ENCODE results near the gene TEAD1.

DNA sequence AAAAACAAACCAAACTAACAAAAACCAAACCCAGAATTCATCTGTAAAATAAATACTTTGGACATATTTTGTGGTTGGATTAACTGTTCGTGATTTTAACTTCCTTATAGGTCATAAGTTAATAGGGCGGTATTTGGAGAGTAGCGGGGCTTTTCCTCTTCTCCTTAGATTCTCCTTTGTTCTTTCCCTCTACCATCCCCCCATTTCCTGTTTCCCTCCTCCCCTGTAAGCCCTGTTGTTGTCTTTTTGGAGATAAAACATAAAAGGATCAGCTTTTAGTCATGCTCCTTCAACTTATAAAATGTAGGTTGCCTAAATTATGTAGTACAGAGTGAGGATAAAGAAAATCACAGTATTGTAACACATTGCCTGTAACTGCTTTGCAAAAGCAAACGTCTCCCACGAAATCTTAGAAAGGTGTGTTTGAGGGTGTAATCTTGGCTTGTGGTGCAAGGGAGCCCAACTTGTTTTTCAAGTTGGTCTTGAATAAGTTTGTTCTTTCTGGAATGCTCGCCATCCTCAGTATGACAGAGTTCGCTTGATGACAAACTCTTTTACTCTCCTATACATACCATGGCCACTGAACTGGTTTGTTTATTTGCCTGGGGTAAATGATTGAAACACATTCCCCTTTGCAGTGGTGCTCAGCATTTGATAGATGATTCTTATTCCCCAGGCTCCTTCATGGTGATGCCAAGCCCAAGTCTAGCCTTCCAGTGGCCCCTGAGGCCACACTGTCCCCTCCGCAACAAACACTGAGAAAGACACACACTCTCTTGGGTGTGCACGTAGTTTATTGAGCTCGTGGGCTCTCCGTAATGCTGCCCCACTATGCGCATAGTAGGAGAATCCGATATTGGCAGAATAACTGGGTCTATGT, 49.4 kb downstream of the TEAD1 start:
- TF ChIP-seq, protein P1, sequence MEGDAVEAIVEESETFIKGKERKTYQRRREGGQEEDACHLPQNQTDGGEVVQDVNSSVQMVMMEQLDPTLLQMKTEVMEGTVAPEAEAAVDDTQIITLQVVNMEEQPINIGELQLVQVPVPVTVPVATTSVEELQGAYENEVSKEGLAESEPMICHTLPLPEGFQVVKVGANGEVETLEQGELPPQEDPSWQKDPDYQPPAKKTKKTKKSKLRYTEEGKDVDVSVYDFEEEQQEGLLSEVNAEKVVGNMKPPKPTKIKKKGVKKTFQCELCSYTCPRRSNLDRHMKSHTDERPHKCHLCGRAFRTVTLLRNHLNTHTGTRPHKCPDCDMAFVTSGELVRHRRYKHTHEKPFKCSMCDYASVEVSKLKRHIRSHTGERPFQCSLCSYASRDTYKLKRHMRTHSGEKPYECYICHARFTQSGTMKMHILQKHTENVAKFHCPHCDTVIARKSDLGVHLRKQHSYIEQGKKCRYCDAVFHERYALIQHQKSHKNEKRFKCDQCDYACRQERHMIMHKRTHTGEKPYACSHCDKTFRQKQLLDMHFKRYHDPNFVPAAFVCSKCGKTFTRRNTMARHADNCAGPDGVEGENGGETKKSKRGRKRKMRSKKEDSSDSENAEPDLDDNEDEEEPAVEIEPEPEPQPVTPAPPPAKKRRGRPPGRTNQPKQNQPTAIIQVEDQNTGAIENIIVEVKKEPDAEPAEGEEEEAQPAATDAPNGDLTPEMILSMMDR (IDR thresholded peaks at IDR 0.05; ENCODE audit: poor library complexity, severe bottlenecking) = no peak
- no peak for TF ChIP-seq EP300 (conservative IDR thresholded peaks at IDR 0.05; ENCODE audit: poor library complexity, severe bottlenecking)
- TF ChIP-seq EZH2 (IDR thresholded peaks at IDR 0.05; ENCODE audit: borderline replicate concordance, insufficient read depth, low read length, poor library complexity, severe bottlenecking) = no peak
- TF ChIP-seq POLR2AphosphoS5 (IDR thresholded peaks at IDR 0.05) = no peak
- TF ChIP-seq, protein P2, sequence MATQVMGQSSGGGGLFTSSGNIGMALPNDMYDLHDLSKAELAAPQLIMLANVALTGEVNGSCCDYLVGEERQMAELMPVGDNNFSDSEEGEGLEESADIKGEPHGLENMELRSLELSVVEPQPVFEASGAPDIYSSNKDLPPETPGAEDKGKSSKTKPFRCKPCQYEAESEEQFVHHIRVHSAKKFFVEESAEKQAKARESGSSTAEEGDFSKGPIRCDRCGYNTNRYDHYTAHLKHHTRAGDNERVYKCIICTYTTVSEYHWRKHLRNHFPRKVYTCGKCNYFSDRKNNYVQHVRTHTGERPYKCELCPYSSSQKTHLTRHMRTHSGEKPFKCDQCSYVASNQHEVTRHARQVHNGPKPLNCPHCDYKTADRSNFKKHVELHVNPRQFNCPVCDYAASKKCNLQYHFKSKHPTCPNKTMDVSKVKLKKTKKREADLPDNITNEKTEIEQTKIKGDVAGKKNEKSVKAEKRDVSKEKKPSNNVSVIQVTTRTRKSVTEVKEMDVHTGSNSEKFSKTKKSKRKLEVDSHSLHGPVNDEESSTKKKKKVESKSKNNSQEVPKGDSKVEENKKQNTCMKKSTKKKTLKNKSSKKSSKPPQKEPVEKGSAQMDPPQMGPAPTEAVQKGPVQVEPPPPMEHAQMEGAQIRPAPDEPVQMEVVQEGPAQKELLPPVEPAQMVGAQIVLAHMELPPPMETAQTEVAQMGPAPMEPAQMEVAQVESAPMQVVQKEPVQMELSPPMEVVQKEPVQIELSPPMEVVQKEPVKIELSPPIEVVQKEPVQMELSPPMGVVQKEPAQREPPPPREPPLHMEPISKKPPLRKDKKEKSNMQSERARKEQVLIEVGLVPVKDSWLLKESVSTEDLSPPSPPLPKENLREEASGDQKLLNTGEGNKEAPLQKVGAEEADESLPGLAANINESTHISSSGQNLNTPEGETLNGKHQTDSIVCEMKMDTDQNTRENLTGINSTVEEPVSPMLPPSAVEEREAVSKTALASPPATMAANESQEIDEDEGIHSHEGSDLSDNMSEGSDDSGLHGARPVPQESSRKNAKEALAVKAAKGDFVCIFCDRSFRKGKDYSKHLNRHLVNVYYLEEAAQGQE (IDR thresholded peaks at IDR 0.05; ENCODE audit: borderline replicate concordance) = no peak
- no peak for TF ChIP-seq TAF1 (IDR thresholded peaks at IDR 0.05; ENCODE audit: low read depth)
- TF ChIP-seq RAD21 (conservative IDR thresholded peaks at IDR 0.05) = no peak
- no peak for TF ChIP-seq MXI1 (conservative IDR thresholded peaks at IDR 0.05; ENCODE audit: poor library complexity, severe bottlenecking)

Measured in neural cell (in vitro differentiated cells).